Measurements from ENCODE around the gene COBLL1.
"Not testable (repeated sequence)": the region's sequence is repeated elsewhere in the genome, so short reads cannot be mapped to it uniquely, and the experiment has no call there.

Gene COBLL1

DNA sequence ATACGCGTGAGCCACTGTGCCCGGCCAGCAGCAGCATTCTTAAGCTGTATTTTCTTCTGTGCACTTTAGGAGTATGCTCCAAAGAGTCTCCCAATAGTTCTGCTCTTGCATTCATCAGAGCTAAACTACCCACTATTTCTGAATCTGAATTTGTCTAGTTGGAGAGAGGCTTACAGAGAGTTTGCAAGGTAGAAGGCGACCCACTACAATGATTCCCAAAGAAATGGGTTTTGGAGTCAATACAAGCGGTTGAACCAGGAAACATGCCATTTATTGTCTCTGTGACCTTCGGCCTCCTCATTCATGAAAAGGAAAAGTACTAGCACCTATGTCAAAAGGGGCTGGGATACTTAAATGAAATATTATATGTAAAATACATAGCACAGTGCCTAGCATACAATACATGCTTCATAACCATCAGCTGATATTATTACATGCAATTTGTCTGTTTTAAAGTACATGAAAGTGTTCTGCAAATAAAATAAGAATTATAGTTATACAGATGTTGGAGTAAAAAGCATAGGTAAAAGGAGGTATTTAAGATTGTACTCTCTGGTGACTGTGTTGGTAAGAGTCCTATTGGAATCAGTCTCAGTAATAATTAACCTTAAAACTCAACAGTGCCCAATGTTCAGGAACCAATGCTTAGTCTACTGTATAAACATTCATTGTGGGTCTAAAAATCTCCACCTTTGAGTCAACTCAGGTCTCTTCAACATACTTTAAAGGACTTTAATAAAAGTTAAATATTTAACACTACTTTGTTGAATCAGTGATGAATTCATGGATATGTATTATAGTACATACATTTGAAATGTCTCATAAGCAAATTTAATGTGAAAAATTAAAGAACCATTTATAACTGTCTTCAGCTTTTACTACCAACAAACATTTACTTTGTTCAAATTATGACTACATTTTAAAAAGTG, 130.5 kb downstream of the COBLL1 start:
- DNase-seq: no peak

DNA sequence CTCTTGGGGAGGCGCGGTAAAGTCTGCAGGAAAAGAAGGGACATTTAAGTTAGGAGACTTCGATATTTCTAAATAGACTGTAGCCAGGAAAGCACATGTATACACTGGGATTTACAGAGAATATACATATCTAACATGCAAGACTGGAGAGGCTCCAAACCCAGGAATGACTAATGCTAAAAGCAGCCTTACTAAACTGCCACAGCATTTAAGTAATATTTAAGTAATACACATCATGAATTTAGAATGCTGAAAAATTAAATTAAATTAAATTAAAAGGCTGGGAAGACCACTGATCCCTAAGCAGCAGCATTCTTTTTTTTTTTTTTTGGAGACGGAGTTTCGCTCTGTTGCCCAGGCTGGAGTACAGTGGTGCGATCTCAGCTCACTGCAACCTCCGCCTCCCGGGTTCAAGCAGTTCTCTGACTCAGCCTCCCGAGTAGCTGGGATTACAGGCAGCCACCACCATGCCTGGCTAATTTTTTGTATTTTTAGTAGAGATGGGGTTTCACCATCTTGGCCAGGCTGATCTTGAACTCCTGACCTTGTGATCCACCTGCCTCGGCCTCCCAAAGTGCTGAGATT, 131.3 kb downstream of the COBLL1 start:
- DNase-seq: not testable (repeated sequence)

DNA sequence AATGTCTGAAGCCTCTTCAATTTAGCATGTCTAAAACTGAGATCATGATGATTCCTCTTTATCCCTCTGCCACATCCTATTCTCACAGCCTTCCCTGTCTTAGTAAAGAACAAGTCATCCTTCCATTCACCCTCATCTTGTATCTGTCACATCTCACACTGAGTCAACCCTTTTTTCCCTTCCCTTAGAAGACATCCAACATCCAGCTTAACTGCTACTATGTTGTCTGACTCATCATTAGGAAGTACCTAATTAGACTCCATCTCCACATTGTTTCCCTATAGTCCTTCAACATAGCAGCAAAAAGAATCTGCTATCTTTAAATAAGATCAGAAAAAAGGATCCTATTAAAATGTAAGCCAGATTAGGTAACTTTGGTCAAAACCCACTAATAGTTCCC, 135.1 kb downstream of the COBLL1 start:
- DNase-seq: no peak

DNA sequence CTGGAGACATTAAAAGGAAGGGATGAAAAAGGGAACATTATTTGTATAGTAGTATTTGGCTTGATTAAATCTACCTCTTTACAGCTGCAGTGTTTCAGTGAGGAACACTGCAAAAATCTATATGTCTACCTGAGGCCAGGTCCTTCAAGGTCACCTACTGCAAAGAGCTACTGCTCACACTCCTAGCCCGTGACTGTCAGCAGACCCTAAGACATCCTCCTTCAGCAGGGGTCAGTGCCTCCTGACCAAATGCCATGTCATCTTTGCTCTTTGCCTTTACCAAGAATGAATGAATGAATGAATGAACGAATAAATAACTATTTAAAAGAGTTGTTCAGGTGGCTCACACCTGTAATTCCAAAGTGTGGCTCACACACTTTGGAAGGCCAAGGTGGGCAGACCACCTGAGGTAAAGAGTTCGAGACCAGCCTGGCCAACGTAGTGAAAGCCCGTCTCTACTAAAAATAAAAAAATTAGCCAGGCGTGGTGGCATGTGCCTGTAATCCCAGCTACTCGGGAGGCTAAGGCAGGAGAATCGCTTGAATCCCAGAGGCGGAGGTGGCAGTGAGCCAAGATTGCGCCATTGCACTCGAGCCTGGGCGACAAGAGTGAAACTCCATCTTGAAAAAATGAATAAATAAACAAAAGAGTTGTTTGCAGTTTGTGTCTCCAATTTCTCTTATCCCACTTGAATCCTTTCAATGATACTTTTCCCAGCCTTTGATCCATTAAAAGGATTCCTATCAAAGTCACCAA, 136.0 kb downstream of the COBLL1 start:
- no peak for DNase-seq

DNA sequence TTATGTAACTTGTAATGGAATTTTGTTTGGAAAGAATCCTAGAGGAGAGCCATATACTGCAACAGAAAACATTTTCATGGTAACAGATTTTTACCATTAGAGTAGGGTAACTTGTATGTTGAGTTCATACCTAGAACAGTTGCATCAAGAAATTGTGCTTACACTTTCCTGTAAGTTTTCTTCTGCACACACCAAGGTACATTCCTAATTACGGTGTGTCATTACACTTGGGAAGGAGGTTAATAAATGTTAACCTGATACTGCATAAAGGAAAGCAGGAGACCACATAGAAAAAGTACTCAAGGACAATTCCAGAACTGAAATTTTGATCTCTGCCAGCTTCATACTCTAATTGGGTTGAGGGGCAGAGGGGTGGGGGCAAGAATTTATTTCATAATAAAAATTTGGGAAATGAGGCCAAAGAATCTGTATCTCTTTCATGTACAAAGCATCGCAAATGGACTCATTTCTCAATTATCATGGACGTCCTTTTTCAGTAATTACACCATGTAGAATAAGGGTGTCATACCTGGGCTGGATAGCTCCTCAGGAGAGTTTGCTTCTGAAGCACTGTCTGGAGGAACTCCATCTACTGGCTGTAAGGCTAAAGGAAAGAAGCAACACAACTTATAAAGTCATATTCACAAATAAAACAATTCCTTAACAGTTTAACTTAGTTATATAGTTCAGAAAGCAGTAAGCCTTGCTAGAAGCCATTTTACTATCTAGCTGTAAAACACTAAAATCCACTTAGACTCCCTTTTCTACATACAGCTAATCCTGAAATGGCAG, 137.5 kb downstream of the COBLL1 start:
- DNase-seq: no peak

DNA sequence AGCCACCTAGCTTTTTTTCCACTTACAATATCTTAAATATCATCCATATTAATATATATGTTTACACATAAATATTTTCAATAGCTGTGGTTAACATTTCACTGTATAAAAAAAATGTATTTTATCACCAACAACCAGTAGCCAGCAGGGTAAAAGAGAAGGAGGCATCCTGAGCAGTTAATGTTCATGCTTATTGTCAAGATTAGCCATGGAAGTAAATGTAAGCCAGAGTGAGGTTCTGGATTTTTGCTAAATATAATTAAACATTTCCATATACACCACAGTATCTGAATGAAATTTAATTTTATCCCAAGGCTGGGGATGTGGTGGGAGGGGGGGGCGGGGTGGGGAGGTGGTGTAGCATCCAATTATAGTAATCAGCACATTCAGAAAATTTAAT, 140.1 kb downstream of the COBLL1 start:
- no peak for DNase-seq

DNA sequence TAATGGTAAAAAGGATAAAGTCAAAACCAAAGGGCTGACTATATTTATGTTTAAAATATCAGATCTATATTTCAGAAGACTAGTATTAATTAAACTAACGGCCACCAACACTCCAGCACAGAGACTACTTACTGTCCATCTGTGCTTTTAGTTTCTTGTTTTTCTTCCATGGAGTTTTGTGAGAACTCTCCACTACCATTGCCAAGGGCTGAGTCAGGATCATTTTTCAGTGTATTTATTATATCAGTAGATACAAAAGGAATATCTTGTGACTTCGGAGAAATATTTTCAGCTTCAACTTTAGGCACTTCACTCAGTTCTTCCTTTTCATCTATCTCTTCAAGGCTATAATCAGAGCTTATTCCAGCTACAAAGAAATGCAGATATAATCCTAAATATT, 141.2 kb downstream of the COBLL1 start:
- DNase-seq: no peak

DNA sequence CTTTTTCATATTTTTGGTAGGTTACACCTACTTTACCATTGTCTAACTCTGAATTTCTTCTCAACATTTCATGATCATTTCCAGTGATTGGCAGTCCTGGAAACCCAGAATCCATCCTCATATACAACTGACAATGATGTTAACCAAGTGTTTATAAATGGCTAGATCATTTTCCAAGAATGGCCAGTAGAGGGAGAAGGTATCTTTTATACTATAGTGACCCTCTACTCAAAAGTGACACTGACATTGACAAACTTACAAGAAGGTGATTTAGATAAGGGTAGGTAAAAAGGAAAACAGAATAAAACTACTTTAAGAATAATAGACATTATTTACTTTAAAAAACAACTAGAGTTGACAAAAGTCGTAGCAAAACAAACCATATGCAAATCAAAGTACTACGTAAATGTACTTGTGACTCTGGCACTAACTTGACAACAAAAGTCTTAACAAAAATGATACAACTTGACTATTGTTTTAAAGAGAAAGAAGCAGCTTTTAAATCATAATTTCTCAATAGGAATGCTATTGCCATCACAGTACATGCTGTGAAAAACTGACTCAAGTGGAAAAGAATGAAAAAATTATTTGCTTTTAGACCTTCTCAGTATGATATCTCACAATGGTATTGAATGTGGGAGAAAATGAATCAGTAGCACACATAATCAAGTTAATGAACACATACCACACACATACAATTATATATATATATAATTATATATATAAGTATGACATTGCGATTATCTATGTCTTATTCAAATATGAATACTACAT, 143.7 kb downstream of the COBLL1 start:
- DNase-seq: no peak

DNA sequence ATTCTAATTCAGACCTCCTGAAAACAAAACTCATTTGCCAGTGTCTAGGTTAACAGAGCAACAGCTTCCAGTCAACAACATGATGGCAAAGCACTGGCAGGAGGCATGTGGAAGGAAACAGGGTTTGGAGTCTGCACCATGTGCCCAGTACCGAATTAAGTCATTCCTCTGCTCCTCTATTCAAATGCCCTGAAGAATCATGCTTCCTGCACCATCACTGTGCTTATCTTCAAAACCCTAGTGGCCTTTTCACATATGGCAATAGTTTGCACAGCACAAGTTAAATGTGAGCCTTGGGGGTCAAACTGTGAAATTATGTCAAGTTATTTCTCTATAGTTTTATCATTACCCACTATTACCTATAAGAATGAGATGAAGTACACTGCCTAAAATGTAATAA, 145.0 kb downstream of the COBLL1 start:
- DNase-seq: no peak

DNA sequence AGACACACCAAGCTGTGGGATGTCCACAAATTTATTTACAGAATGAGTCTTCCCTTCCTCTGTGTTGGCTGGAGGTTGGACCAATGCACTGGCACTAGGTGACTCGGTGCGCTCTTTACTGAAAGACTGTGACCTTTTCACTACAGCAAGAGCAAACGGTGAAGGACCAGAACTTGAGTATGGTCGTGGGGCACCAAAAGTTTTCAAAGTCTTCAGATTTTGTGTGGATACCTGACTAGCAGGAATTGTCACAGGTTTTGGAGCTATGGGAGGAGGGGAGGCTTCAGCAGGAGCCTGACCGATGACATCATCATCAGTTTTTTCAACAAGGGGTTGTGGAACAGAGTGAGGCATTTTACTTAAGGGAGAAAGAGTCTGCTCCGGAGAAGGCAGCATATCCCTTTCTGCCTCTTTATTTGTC, 147.3 kb downstream of the COBLL1 start:
- no peak for DNase-seq

DNA sequence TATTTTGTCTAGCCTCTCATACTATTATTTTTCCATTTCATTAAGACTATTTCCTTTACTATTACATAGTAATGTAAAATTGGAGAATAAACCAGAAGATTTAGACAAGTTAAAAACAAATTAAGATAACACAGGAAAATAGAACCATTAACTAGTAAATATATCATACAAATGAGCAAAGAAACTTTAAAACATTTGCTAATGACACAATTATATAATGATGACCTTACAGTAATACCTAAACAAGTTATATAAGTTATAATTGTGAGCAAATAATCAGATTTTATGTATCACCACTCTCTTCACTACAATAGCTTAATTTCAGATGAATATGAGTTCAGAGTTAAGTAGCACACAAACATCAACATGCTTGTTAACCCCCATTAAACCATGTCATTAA, 147.8 kb downstream of the COBLL1 start:
- no peak for DNase-seq

DNA sequence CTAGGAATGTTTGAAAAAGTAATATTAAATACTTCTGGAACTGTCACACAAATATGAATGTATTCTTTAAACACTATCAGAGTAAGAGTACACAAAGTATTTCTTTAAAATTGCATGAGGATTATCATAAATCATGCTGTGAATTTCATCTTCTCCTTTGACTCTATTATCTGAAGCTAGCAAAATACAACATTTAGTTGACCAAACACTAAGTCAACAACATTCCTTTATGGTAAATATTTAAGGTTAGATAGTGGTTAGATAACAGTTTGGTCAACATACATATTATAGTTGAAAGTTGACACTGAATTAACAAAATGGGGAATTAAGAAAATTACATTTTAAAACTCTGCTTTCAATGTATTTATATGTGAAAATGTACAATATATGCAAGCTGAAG, 148.2 kb downstream of the COBLL1 start:
- no peak for DNase-seq

DNA sequence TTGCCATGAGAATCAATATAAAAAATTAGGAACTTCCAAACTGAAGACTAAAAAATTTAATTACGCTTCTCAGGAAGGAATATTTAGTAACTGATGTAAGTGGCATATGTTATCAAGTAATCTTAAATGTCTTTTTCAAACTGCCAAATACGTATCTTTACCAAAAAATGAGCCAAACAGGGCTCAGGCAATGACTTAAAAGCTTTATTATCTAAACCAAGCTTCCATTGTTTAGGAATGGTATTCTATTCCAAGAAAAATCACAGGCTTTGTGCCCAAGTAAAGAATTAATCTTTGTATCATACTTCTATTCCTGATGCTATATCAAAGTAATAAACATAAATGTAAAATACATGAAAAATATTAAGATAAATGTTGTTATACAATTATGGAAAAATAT, 148.7 kb downstream of the COBLL1 start:
- DNase-seq: no peak

DNA sequence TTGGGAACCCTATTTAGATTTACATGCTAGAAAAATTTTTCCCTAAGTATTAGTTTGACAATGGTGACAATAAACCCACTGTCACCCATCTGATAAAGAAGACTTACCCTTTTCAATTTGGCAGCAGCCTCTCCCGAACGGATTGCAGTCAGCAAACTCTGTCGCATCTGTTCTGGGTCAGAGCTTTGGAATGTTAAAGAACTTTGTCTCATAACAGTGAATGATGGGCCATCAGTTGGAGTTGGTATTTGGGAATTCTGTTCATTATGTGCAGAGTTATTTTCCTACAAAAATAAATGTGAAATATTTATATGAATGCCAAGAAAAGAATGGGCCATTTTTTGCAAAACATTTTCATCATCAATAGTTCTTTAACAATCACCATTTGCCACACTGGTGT, 149.5 kb downstream of the COBLL1 start:
- no peak for DNase-seq

DNA sequence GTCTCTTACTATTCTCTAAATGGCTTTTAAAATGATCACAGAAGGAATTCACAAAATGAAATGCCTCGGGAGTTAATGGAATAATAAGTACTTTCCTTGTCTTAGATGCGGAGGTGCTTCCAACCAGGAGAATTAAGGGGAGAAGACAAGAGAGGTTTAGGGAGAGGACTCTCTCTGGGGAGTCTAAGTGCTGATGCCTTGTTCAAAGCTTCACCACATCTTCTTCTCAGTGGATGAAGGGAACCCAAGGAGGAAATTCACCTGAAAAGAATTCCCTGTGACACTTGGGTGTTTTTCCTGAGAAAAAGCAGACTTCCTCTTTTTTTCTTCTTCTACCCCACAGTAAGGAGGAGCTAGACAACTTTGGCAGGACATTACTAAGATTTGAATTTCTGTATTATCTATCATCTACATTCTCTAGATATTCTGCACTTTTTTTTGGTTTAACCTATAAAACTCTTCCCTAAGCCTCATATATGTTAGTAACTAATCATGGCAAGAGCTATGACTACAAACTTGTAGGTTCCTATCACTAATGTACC, 150.2 kb downstream of the COBLL1 start:
- DNase-seq: no peak

DNA sequence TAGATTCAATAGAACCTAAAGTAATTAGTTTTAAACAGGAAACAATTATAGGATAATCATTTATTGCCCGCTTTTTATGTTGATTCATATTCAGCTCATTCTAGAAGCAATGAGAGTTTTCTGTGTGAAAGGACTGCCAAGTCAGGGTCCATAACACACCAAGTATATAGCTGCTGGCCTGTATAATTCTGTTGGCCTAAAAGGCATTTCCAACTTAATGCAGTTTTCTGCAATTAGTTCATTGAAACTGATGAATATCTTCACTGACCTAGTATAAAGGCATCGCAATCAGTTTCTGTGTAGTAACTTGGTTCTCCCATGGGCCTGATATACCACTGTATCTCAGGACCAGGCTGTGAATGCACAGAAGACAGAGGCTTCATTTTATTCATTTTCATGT, 151.3 kb downstream of the COBLL1 start:
- no peak for DNase-seq

DNA sequence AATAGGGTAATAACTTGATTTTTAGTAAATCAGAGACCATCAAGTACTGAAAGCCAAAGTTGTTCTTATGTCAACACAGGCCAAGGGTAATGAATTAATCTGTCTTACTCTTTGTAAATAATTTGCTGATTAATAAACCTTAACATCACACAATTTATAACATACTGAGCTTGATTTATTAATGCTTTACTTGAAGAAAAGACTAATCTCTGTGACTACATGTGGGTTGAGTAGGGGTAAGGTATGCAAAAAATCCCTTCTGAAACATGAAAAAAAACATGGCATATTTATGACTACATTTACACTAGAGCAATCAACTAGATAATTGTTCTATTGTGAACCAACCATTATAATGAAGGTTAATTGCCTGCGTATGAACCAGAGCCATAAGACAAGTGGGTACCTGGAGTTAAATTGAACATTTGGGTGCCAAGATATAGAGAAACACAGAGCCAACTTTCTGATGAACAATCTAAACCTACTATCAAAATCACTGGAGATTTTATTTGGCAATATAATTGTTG, 152.7 kb downstream of the COBLL1 start:
- no peak for DNase-seq

DNA sequence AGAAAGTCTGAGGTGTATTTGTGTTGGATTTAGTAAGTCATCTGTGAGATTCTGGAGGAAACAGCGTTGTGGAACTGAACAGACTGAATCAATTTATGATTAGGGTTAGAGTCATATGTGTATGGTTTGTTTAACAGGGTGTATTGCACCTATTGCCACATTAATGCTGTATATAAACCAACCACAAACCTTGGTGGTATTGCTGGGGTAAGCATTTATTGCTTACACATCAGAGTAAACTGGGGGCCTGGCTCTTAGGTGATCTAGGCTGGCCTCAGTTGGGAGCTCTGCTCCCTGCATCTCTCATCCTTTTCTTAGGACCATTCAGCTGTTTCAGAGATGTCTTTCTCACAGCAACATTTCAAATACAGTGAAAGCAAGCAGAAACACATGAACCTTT, 160.6 kb downstream of the COBLL1 start:
- DNase-seq: no peak

DNA sequence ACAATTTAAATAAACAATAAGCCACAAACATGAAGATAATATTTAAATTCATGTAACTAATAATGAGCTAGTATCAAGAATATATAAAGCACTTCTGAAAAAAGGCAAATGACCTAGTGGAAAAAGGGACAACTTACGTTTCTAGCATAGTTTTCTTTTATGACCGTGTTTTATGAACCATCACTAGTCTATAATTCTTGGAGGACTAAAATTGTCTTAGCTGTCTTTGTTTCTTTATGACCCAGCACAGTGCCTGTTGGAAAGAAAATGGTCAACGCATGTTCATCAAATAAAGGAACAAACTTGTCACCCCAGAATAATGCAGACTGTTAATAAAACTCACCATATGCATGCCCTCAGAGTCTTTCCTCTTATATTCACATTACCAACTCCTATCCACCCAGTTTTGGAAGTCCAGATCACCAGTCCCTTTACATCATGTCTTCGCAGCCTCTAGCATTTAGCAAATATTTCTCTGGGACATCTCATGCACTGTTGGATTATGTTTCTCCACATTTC, 162.9 kb downstream of the COBLL1 start:
- DNase-seq: no peak

DNA sequence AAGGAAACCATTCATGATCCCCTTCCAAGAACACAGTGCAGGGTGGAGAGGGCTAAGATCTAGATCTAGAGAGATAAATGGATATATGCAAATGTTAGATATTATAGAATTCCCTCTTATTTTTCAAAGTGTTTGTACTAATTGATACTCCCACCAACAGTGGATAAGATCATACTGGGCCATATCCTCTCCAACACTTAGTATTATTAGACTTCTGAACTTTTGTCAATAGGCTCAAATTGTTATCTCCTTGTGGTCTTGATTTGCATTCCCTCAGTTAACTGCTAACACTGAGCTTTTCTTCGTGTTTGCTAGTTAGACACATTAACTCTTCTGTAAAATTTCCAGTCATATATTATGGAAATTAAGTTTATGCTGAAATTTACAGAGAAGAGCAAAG, 163.9 kb downstream of the COBLL1 start:
- no peak for DNase-seq

DNA sequence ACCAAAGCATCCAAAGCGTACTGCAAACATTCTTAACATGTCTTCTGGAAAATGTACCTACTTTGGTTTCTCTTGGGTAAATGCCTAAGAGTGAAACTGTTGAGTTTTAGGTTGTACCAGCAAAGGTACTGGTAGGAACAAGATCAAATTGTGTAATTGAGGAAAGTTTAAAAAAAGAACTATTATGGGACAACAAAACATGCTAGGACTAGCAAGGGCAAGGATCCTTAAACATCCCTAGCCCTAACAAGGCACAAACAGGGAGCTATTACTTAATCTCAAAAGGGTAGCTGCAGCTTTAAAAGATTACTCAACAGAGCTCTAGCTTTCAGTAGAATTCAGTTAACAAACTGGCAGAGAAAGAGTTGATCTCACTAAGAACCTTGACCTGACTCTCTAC, 164.4 kb downstream of the COBLL1 start:
- DNase-seq: no peak

Measured in KG1 (cell line).